Body of pancreas (tissue), 4 donors: ENCODE results near the gene MROH7.

Source experiments
- POLR2A ChIP-seq, 3 donors: fragments of 450-650 bp; IDR thresholded peaks; one replicate each; pipeline ENCODE4 v1.6.1; 2016; ENCODE audit warnings: antibody characterized with exemption in 3 of 3, mild to moderate bottlenecking in 2 of 3
- TF ChIP-seq, protein P1 (sequence below), 7 experiments: fragments of 450-650 bp in 4 of 7; fragments of 200-600 bp in 3 of 7; sonication (generic) in 3 of 7; IDR thresholded peaks; one replicate each; pipeline ENCODE4 v1.5.1; 2016 to 2019; ENCODE audit warnings: antibody characterized with exemption in 7 of 7

DNA sequence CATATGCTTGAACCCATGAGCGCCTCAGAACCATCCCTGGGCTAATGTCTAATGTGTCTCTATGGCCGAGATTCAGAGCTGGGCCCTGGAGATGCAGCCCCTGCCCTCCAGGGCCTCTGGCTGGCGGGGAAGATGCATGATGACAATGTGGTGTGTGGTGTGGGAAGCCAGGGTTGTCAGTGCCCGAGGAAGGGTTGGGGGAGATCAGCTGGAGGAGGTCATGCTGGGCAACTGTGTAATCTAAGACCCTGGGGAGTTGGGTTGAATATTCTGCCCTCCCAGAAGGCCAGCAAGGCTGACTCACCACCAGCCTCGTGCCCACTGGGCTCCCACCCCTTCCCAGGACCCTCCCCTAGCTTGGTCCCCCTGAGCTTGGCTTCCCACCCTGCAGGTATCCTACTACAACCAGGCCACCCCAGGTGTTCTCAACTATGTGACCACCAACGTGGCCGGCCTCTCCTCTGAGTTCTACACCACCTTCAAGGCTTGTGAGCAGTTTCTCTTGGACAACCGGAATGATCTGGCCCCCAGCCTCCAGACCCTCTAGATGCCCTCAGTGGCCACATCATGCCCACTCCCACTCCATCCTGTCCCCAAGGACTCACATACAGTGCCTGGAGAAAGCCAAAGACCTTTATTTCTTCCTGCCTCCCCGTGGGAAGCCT, 32.9 kb upstream of the MROH7 start:
- TF ChIP-seq, protein P1, sequence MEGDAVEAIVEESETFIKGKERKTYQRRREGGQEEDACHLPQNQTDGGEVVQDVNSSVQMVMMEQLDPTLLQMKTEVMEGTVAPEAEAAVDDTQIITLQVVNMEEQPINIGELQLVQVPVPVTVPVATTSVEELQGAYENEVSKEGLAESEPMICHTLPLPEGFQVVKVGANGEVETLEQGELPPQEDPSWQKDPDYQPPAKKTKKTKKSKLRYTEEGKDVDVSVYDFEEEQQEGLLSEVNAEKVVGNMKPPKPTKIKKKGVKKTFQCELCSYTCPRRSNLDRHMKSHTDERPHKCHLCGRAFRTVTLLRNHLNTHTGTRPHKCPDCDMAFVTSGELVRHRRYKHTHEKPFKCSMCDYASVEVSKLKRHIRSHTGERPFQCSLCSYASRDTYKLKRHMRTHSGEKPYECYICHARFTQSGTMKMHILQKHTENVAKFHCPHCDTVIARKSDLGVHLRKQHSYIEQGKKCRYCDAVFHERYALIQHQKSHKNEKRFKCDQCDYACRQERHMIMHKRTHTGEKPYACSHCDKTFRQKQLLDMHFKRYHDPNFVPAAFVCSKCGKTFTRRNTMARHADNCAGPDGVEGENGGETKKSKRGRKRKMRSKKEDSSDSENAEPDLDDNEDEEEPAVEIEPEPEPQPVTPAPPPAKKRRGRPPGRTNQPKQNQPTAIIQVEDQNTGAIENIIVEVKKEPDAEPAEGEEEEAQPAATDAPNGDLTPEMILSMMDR (IDR thresholded peaks at IDR 0.05): no peak
- TF ChIP-seq POLR2A (IDR thresholded peaks at IDR 0.05): no peak
